ENCODE results near the gene GLTP. TPM values are rescaled to one million over a fixed set of nuclear protein-coding genes. Genes with fewer than 3 reads are reported as not detected.
A peak's percentile ranks its signal among the peaks of the same experiment; 100 is the strongest.

The GLTP gene
- total and polyA plus RNA-seq, 2 of the 4 experiments (the other 2 are of a cell fraction): 34.4 to 58.4 TPM

DNA sequence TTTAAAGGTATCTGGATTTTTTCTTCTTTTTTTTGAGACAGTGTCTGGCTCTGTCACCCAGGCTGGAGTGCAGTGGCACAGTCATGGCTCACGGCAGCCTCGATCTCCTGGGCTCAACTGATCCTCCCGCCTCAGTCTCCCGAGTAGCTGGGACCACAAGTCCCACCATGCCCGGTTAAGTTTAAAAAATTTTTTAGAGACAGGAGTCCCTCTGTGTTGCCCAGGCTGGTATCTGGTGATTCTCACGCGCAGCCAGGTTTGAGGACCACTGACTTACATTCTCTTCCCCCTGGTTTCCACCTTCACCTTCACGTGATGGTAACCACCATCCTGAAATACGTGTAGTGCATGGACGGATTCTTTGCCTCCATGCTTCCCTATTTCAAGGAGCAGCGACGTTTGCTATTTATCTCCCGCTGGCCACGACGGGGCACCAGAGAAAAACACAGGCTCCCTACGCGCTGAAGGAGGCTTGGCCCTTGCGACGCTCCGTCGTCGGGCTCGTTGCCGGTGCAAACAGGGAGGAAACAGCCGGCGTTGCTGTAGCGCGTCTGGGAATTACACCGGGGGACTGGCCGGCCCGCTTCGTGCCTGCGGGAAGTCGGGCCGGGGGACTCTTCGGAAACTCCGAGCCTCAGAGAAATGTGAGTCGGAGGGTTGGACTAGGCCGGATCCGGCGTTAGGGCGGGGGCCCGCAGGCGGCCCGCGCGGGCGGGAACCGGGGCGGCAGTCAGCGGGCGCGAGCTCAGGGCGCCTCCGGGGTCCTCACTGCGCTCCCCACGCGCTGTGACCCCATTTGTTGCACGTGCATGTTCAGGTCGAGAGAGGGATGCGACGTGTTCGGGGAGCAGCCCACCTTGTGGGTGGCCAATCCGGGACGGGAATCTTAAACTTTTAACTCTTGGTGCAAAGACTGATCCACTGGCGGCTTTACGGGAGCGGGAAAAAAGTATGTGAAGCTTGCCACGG, 19.7 kb upstream of the GLTP start, which contains the start of gene TCHP:
TSS of gene TCHP (plus strand) at position 492 of the 969 bp plus-strand sequence. CDS start 2,753 bp downstream, outside the sequence.
- H3K27me3 ChIP-seq (ENCODE audit: control insufficient read depth, insufficient read depth, low read length): no peaks in the 10 kb centered on the region
- peak within 1 kb of the TSS; percentile 98 for H3K4ac ChIP-seq (ENCODE audit: low read depth, low read length)
- H2BK15ac ChIP-seq (ENCODE audit: low read depth, low read length): peak within 1 kb of the TSS; percentile 94
- ATAC-seq (ENCODE audit: low read depth) (peak; percentile 93), DNase-seq (peak; percentile 87)
- H4K91ac ChIP-seq (ENCODE audit: insufficient read depth, low read depth, low read length): peak within 1 kb of the TSS; percentile 95
- H3K4me1 ChIP-seq (ENCODE audit: control insufficient read depth, insufficient read depth, low read length): peaks cover 3% of the 10 kb centered on the region; the same call in 1 of the 2 replicates
- no peaks in the 10 kb centered on the region for H4K20me1 ChIP-seq (ENCODE audit: insufficient read depth, low read length)
- peak within 1 kb of the TSS; percentile 91 for H3K9ac ChIP-seq (ENCODE audit: low read depth, low read length)
- no peaks in the 10 kb centered on the region for H3K9me3 ChIP-seq (ENCODE audit: control insufficient read depth, insufficient read depth, low read length)
- H3K4me2 ChIP-seq (ENCODE audit: low read depth, low read length): peak within 1 kb of the TSS; percentile 93
- peak within 1 kb of the TSS; percentile 79 for H3K27ac ChIP-seq (ENCODE audit: insufficient read depth, low read length)
- H3K4me3 ChIP-seq (ENCODE audit: insufficient read depth, low read depth, low read length): peak within 1 kb of the TSS; percentile 64
- ChIA-PET POLR2A (ENCODE audit: unreplicated experiment) (interaction anchor here (0.7 kb wide), 1 partner anchor 35 kb away, joined by 3 read pairs; no protein-coding TSS in a partner anchor), CTCF (interaction anchor here (1.1 kb wide), 1 partner anchor 49 kb away, joined by 4 read pairs; no protein-coding TSS in a partner anchor)
- dilution Hi-C loops (cut with HindIII; ENCODE audit: low sequenced_read_pairs, unreplicated experiment) (no loop called here), intact Hi-C loops (cut with micrococcal nuclease) (loop anchor here (1.0 kb wide), 1 partner anchor 47 kb away; no protein-coding TSS in a partner anchor), in situ Hi-C loops (cut with MboI; ENCODE audit: low sequenced_read_pairs) (no loop called here)
- WGBS, 2 experiments (ENCODE audit: extremely low coverage in 2 of 2, insufficient read length in 1 of 2): 3% methylated on average over 39 of the region's 69 CpGs; no CpG with 5 or more reads in 1 of the 2 experiments
- peak within 1 kb of the TSS; percentile 92 for H3K18ac ChIP-seq (ENCODE audit: low read depth, low read length)
- peak within 1 kb of the TSS; percentile 77 for H2BK20ac ChIP-seq (ENCODE audit: low read depth, low read length)
- H2AFZ ChIP-seq (replicated peaks; ENCODE audit: low read length, poor library complexity): peak within 1 kb of the TSS; percentile 97
- H2AK5ac ChIP-seq (ENCODE audit: low read depth, low read length): peak within 1 kb of the TSS; percentile 71
- peaks cover 3% of the 10 kb centered on the region; the same call in 1 of the 2 replicates for H3K9me1 ChIP-seq (ENCODE audit: insufficient read depth, low read length)
- peaks cover 15% of the 10 kb centered on the region for H3K36me3 ChIP-seq (ENCODE audit: control insufficient read depth, insufficient read depth, low read length)
- H4K8ac ChIP-seq (ENCODE audit: low read depth in 2 of 2, low read length in 2 of 2): peak within 1 kb of the TSS; percentile 88 to 97
- H2BK120ac ChIP-seq (ENCODE audit: low read depth, low read length): peak within 1 kb of the TSS; percentile 98
- H2AK9ac ChIP-seq (replicated peaks; ENCODE audit: low read depth, low read length, poor library complexity): peak within 1 kb of the TSS; percentile 96
- H3K79me1 ChIP-seq (ENCODE audit: low read depth in 1 of 2, low read length in 2 of 2): peaks cover 17 to 48% of the 10 kb centered on the region in 2 experiments
- peak within 1 kb of the TSS; percentile 93 for H4K5ac ChIP-seq (ENCODE audit: low read depth, low read length)
- no TSS peak for BruUV-seq (replicated peaks)
- H3K23ac ChIP-seq (ENCODE audit: low read depth, low read length): peak within 1 kb of the TSS; percentile 99
- peak within 1 kb of the TSS; percentile 99 for H3K14ac ChIP-seq (replicated peaks; ENCODE audit: low read depth, low read length)
- H2BK5ac ChIP-seq (ENCODE audit: low read depth, low read length, poor library complexity, severe bottlenecking): peak within 1 kb of the TSS; percentile 86
- peak within 1 kb of the TSS; percentile 84 for H3K56ac ChIP-seq (ENCODE audit: extremely low read depth, insufficient read depth, low read length)
- TF ChIP-seq MAFK (IDR thresholded peaks at IDR 0.05; ENCODE audit: low read depth, low read length) (no peak), RFX5 (IDR thresholded peaks at IDR 0.05; ENCODE audit: low read depth, low read length) (no peak), BHLHE40 (IDR thresholded peaks at IDR 0.05; ENCODE audit: low read depth, low read length) (peak; percentile 83), MXI1 (IDR thresholded peaks at IDR 0.05; ENCODE audit: borderline replicate concordance, low read depth, low read length) (0 out of 2 replicates have a peak, but pooled peaks have one; percentile 47), USF2 (IDR thresholded peaks at IDR 0.05; ENCODE audit: low read depth, low read length) (no peak), SMC3 (IDR thresholded peaks at IDR 0.05; ENCODE audit: low read depth, low read length) (peak; percentile 41), RCOR1 (IDR thresholded peaks at IDR 0.05; ENCODE audit: insufficient replicate concordance, low read length) (no peak), CEBPB (IDR thresholded peaks at IDR 0.05; ENCODE audit: low read depth, low read length) (0 out of 2 replicates have a peak, but pooled peaks have one; percentile 9), MAZ (IDR thresholded peaks at IDR 0.05; ENCODE audit: borderline replicate concordance, low read depth, low read length) (peak; percentile 50; the same call in 1 of the 2 replicates)
- TF ChIP-seq, protein P1, sequence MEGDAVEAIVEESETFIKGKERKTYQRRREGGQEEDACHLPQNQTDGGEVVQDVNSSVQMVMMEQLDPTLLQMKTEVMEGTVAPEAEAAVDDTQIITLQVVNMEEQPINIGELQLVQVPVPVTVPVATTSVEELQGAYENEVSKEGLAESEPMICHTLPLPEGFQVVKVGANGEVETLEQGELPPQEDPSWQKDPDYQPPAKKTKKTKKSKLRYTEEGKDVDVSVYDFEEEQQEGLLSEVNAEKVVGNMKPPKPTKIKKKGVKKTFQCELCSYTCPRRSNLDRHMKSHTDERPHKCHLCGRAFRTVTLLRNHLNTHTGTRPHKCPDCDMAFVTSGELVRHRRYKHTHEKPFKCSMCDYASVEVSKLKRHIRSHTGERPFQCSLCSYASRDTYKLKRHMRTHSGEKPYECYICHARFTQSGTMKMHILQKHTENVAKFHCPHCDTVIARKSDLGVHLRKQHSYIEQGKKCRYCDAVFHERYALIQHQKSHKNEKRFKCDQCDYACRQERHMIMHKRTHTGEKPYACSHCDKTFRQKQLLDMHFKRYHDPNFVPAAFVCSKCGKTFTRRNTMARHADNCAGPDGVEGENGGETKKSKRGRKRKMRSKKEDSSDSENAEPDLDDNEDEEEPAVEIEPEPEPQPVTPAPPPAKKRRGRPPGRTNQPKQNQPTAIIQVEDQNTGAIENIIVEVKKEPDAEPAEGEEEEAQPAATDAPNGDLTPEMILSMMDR (conservative IDR thresholded peaks at IDR 0.05; ENCODE audit: low read depth, low read length): peak; percentile 51
- TF ChIP-seq, protein P2, sequence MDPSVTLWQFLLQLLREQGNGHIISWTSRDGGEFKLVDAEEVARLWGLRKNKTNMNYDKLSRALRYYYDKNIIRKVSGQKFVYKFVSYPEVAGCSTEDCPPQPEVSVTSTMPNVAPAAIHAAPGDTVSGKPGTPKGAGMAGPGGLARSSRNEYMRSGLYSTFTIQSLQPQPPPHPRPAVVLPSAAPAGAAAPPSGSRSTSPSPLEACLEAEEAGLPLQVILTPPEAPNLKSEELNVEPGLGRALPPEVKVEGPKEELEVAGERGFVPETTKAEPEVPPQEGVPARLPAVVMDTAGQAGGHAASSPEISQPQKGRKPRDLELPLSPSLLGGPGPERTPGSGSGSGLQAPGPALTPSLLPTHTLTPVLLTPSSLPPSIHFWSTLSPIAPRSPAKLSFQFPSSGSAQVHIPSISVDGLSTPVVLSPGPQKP (IDR thresholded peaks at IDR 0.05; ENCODE audit: borderline replicate concordance, low read depth, low read length): no peak
